EH (cell line): ENCODE measurements around the gene DLX6.

Source experiments
- DNase-seq: peaks from one replicate; pipeline ENCODE4 v3.0.0-alpha.2; 2015; ENCODE audit warnings: low read depth

DLX6 gene

DNA sequence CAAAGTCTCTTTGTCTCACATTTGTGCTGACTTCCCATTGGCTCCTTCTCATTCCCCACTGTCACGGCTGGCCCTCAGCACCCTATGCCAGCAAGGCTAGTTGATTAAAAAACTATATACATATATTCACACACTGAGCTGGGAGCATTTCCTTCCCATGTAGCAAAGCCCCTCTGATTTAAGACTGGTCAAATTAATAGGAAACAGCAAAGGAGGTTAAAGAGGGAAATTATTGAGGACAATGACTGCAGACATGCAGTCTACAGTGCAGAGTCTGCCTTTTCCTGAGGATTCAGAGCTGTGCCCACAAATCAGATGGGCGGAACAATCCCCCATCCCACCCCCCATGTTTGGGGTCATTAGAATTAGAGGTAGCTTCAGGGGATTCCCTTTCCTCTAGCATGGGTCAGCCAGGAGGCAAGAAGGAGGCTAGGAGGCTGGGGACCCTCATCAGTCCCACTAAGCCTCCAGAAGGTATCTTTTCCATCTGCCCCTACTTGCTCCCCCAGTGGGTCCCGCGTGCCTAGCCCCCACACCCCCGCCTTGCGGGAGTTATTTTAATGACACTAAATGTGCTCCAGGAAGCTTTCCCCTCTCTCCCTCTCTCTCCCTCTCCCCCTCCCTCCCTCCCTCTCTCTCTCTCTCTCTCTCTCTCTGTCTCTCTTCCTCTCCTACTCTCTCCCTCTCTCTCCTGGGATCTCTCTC is 9.8 kb upstream of the DLX6 start:
- DNase-seq: no peak

DNA sequence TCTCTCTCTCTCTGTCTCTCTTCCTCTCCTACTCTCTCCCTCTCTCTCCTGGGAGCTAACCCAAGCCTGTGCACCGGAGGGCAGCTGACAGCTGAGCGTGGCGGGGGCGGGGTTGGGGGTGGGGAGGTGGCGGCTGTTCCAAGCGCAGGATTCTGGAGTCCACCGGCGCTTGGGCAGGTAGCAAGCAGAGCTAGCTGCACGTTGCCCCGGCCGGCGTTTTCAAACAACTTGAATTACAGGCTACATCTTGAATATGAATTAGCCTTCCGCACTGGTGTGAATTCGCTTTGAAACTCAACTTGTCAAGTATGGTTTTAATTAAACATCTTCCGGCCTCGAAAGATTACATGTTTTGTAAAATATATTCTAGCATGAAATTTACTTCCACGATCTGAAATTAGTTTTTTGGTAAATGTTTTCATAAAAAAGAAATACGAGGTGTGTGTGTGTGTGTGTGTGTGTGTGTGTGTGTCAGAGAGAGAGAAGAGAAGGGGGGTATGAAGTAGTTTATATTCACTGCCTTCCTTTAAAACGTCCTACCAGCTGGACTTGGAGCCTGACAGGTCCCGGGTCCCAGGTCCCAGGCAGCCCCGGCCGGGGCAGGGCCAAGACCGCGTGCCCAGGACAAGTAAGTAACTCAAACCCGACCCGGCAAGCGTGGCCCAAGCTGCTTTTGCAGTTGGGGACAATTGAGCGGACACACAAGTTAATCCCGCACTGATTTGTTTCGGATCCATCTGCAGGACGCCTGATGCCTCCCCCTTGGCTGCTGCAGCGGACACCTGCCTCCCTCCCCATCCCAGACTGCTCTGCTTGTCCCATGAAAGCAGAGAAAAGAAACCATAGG is 9.0 kb upstream of the DLX6 start:
- no peak for DNase-seq

DNA sequence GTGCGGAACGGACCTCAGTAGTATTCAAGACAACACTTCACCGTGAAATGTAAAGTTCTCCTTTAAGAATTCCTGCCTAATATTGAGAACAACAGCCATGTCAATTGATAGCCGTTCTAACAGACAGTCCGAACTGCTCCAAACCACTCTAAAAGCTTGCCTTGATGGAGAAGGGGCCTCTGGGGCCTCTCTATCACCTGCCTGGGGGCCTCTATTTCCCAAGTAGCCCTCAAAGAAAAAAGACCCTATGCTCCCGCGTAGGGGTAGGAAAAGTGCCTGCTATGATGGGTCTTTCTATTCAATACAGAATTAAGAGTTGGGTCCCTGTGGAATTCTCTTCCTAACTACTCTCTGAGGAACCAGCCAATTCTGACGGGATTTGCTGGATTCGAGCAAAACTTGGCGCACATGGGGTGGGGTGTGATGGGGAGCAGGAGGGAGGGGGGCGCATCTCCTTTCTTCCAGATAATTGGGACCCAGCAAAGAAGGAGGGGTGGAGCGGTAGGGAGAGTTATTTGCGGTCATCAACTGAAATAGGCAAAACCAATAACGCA is 8.3 kb upstream of the DLX6 start:
- no peak for DNase-seq

GRCh38 chr7:96997512-96998032 is 7.8 kb upstream of the DLX6 start:
- DNase-seq: no peak

DNA sequence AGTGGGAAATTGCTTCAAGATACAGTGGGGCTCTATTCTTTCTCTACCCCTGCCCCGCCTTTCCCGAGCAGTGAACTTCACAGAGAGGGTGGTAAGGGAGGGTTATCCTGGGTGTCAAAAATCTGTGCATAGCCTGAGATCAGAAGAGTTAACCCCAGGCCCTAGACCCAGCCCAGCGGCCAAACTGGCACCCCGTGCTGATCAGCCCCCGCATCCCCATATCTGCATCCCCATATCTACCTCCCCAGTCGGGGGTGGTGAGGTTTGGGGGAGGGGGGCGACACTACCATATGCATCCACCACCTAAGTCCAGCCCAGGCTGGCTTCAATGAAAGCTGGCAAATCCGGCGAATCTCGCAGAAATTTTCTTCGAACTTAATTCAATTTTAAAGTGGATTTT is 7.0 kb upstream of the DLX6 start:
- DNase-seq: no peak

GRCh38 chr7:96998744-96999143 is 6.6 kb upstream of the DLX6 start:
- no peak for DNase-seq

DNA sequence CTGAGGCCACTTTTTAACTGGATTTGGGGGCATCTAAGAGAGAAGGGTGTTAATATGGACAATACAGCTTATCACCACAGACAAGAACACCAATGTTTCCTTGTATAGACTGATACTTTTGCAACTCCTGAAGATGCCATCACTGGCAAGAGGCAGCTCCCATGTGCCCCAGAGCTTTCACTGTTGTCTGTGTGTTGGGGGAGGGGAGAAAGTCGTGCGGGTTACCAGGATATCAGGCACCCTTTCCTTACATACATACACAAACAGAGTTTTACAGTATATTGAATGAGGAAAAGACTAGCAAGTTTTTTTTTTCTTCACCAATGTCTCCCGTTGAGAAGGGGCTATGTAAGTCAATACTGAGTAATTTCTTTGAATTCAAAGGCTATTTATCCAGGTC is 4.1 kb upstream of the DLX6 start:
- no peak for DNase-seq

DNA sequence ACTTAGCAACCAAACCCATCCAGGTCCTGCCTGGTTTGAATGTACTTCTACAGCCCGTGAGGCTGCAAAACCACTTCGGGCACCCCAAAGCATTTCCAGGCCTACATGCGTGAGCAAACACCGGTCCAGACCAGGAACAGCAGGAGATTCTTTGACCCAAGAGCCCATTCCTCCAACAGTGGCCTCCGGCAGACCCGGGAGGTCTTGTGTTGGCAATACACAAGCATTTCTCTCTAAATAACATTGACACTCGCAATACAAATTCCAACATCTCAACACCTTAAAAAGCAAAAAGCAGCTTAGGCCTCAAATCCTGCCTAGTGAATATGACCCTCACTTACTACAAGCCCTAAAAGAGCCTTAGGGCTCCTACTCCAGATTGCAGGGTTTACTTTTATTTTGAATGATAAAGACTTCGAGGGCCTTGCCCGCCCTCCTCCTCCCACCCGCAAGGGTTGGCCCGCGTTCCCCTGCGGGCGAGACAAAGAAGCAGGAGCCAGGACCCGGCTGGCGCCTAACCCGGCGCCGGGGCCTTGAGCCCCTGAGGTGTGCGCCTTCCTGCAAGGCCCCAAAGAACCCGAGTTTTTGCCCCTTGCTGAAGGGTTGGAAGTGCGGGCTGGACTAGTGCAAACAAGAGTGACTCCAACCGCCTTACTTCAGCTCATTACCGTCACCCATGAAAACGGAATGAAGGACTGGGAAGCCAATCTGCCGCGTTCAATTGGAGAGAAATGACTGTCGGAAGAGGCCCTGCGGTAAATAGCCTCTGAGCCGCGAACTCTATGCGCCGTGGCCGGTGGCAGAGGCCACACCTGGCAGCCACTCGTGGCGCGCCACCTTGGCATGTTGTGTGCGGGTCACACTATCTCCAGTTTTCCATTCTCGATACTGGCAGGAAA is 3.4 kb upstream of the DLX6 start:
- DNase-seq: no peak

DNA sequence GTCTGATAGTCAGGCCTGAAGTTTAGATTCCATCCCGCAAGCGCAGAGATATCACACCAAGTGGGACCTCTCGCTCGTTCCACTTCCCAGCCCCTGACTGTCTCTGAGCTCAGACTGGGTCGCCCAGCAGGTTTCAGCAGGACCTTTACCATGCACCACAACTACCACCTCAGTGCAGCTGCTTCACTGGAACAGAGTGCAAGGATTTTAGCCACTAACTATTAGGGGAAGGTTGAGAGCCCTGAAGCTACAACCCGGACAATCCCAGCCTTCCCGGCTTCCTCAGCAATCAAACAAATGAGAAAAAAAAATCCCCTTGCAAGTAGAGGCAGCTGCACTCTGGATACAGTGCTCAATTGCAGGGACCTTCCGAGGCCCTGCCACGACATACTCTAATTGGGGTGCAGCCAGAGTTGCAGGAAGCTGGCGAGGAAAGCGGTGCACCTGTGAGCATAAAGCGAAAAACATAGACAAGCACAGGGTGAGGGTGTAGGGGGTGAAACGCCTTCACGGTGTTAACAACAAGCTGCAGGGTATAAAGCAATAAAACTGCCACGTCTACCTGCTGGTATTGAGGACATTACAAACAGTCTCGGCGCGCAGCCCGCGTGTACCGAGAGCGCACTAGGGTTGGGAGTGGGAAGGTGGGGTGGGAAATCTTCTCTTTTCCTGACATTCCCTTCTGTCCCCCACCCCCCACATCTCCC is 2.6 kb upstream of the DLX6 start:
- DNase-seq: no peak

GRCh38 chr7:97003262-97004246 is 1.8 kb upstream of the DLX6 start:
- DNase-seq: no peak

- no peak for DNase-seq
Observed at GRCh38 chr7:97004247-97005182, 838 bp upstream of the DLX6 start.

GRCh38 chr7:97006055-97006815 is 882 bp downstream of the DLX6 start:
- peak; percentile 51 for DNase-seq

GRCh38 chr7:97006816-97007582 is 1.6 kb downstream of the DLX6 start:
- no peak for DNase-seq

GRCh38 chr7:97007583-97007861 is 2.2 kb downstream of the DLX6 start:
- DNase-seq: no peak

DNA sequence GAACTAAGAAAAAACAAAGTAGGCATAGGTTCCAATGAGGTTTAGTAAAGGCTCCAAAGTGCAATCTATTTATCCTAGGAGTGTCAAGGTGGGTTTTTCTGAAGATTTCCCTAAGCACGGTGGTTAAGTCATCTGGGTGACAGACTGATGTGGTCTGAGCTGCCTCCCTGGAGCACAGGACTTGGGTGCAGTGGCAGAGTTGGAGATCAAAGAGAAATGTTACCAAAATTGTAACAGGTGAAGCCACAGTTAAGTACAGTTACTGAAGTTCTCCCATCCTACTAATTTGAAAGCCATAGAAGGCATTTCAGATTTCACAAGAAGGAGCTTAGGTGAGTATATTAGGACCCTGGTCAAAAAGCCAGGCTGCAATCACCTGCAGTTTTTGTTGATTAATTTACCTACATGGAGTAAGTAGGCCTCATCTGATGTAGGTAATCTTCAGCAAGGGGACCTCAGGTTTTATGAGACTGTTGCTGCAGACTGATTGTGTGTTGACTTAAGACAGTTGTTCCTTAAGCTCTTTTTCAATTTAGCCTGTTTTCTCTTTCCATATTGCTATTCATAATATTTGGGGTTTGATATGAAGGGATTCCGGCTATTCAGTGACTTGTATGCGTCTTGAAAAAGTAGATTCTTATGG is 3.0 kb downstream of the DLX6 start:
- DNase-seq: no peak

- DNase-seq: no peak
Observed at GRCh38 chr7:97009753-97010732, 4.7 kb downstream of the DLX6 start.
